GM18858 (cell line): ENCODE data around the gene STK38.

Experiments
- ATAC-seq: cut with Tn5 transposase; IDR thresholded peaks from one replicate; pipeline ENCODE4 v1.9.1; 2021; ENCODE audit not compliant: unreplicated experiment

Gene STK38

DNA sequence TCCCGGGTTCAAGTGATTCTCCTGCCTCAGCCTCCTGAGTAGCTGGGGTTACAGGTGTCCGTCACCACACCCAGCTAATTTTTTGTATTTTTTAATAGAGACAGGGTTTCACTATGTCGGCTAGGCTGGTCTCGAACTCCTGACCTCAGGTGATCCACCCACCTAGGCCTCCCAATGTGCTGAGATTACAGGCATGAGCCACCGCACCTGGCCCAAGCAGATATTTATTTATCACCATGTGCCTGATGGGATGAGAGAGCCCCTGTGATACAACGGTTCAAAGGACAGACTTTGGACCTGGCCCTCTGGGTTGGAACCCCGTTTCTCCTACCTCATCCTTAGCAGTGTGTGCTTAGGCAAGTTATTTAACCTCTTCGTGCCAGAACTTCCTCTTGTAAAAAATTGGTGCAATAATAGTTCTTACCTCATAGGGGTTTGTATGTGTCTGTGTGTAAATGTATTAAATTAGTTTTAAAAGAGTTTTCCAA, 19.2 kb upstream of the STK38 start:
- ATAC-seq, result no peak

DNA sequence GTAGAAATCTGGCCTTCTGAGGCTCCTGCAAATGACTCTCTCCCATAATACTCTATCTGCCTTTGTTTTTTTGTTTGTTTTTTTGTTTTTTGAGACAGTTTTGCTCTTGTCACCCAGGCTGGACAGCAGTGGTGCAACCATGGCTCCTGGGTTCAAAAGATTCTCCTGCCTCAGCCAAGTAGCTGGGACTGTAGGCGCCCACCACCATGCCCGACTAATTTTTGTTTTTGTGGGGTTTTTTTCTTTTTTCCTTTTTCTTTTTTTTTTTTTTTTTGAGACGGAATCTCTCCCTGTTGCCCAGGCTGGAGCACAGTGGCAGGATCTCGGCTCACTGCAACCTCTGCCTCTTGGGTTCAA, 16.6 kb upstream of the STK38 start:
- no peak for ATAC-seq

- no peak for ATAC-seq
Observed at GRCh38 chr6:36563237-36563927, 16.1 kb upstream of the STK38 start.

DNA sequence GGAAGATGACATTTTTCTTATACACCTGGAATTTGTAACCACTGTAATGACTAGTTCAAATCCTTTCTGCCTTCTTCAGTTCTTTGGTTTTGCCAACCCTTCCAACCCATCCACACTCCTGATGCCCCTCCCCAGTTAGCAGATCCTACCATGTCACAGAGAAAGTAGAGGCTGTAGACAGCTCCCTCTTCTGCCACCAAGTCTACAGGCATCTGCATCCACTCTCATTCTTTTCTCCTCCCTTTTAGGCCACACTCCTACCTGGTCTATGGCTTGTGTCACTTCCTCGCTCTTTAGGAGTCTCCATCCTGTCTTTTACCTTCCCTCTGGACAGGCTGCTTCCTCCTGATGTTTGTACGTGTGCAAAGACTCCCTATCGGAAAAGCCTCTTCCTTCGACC, 13.5 kb upstream of the STK38 start:
- ATAC-seq, result no peak

DNA sequence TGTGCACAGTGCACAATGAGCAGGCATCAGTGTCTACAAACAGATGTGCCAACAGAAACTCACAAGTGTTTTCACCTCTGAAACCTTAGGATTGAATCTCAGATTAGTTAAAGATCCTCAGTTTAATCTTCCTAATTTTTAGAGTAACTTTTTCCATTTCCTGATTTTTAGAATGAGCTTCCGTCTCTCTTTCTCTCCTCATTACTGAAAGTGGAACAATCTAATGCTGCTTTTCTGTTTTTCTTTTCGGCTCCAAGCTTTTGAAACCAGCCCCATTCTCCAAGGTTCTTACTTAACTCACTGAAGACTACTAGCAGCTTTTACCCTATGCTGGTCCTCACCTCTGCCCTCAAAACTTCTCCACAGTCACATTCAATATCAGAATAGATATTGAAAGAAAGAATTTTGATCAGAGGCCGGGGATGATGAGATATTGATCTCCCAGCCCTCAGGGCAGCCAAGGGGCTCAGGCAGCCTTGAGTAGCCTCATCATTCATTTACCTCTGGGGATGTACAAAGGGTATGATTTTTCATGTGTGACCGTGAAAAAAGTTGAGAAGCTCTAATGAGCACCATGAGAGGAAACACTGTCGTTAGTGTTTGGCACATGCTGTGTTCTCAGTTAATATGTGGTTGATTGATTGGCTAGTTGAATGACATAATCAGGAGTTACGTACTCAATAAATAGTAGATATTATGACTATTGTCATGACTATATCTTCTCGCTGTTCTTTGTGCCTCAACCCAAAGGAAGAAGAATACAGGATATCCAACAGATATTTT, 11.9 kb upstream of the STK38 start:
- no peak for ATAC-seq

GRCh38 chr6:36556281-36556680, 9.0 kb upstream of the STK38 start:
- no peak for ATAC-seq

DNA sequence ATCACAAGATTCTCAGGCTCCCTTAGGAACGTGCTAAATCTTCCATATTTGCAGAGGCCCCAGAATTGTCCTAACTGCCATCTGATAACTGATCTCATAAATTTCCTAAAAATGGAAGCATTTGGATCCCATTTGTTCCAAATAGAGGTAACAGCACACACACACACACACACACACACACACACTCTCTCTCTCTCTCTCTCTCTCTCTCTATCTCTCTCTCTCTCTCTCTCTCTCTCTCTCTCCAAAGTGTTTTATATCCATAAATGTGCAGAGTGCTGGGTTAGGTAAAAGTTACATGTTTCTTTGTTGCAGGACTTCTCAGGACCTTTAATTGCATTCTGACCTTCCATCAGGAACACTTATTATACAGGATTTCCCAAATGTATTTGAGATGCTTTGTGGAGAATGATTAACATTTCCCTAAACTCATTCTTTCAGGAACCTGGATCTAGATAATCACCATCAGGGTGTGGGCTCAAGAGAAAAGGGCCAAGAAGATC, 8.5 kb upstream of the STK38 start:
- ATAC-seq, result no peak

DNA sequence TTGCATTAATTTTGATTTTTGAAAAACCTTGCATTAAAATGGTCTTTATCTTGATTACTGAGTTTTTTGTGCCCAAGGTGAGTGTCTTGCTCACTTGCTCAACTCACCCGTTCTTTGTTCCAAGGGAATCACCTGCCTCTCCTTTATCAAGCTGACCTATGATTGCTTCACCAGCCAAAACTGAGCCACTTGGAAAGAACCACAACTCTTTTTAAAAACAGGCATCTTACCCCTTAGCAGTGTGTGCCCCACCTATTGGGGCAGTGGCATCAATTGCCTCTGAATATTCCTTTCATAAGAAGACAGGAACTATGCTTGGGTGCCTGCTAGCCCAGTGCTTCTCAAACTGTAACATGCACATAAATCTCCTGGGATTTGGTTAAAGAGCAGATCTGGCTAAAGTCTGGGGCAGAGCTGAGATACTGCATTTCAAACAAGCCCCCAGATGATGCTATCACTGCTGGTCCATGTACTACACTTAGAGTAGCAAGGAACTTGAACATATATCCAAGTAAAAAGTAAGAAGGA, 3.3 kb upstream of the STK38 start:
- no peak for ATAC-seq

- ATAC-seq, result no peak
Observed at GRCh38 chr6:36548401-36548743, 1.1 kb upstream of the STK38 start.

DNA sequence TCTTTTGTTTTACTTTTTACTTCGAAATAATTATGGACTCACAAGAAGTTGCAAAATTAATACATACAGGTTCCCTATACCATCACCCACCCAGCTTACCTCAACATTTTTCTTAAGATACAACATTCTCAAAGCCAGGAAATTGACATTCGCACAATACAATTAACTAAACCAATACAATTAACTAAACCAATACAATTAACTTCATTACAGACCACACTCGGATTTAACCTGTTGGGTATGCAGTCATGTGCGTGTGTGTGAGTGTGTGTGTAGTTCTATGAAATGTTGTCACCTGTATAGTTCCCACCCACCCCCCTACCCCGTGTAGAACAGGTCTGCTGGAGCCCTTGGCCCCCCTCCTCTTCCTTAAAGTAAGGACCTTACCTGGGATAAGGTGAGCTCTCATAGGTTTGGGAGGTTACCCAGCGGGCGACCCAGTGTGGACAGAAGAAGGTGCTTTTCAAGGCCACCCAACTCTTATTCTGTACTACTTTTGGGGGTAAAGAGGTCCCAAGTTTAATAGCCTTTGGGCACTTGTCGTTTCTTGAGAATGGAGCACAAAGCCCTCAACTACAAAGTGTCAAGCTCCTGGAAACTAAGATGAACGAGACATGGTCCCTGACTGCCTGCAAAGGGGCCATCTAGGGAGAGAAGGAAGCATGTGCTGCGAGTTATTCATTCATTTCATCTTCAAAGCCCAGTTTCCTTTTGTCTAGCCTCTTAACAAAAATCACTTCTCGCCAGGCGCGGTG, 544 bp upstream of the STK38 start:
- no peak for ATAC-seq

- ATAC-seq, result no peak
Observed at GRCh38 chr6:36546308-36546919, 865 bp downstream of the STK38 start.

GRCh38 chr6:36545767-36546307, 1.4 kb downstream of the STK38 start:
- no peak for ATAC-seq

DNA sequence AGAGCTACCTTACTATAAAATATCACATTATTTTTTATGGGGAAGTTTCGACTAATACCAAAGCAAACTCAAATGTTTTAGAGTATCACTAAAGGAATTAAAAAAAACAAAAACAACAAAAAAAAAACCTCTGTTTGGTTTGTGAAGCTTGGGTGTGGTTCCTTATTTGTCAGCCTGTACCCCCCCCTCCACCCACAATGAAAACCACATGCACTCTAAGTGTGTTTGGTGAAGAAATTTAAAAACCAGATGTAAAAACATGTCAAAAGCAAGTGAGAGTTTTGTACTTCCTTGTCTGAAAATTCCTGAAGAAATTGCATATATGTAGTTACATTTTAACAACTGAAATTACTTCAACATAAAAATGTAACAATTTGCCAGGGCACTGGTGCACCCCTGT, 3.1 kb downstream of the STK38 start:
- no peak for ATAC-seq

- no peak for ATAC-seq
Observed at GRCh38 chr6:36542041-36542440, 5.2 kb downstream of the STK38 start.

GRCh38 chr6:36539814-36540568, 7.3 kb downstream of the STK38 start:
- ATAC-seq, result no peak

- ATAC-seq, result no peak
Observed at GRCh38 chr6:36536873-36537547, 10.3 kb downstream of the STK38 start.

GRCh38 chr6:36533321-36533720, 14.0 kb downstream of the STK38 start:
- ATAC-seq, result no peak

DNA sequence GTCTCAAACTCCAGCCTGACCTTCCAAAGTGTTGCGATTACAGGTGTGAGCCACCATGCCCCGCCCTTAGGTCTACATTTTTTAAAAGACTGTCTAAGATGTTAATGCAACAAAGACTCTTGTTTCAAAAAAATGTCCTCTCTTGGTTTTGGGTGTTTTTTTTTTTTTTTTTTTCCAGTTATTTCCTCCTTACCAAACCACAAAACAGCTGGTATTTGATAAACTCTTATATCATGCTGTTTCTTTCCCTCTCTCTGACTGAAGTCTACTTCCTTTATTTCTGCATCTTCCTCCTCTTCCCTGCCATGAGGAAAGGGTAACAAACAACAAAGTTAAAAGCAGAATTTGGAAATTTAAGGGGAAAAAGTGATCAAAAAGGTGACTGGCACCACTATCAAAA, 21.2 kb downstream of the STK38 start:
- ATAC-seq, result no peak

DNA sequence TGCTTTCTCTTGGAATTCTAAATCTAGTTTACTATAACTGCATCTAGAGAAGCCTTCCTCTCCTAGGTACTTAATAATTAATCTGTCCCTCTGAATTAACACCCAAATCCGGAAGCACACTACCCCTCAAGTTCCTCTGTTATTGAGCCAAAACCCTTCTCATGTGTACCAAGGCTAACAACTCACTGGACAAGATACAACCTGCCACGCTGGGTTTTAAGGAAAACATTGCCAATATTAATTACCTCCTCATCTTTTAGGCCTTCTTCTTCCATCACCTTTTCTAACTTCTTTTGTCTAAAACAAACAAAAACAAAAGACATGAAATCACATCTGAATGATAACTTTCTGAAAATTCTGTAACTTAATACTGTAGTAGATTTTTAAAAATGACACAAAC, 21.9 kb downstream of the STK38 start:
- no peak for ATAC-seq

- no peak for ATAC-seq
Observed at GRCh38 chr6:36524871-36525270, 22.4 kb downstream of the STK38 start.
